T-helper 2 cell (primary cell): ENCODE measurements around the gene SPTBN4.
"Not testable (repeated sequence)": the region's sequence is repeated elsewhere in the genome, so short reads cannot be mapped to it uniquely, and the experiment has no call there.

ENCODE experiments used
- DNase-seq, 5 experiments: peaks; one replicate each; pipeline versions ENCODE4 v3.0.0 to v3.0.0-alpha.2; 2012 to 2022
- total RNA-seq, 2 donors: gene quantifications; one replicate each; lab custom pipeline; 2026; lab: John Stamatoyannopoulos, UW

Gene SPTBN4
- 1.0 to 1.9 reads per million in 2 donors for total RNA-seq

GRCh38 chr19:40466985-40467734 is at the start of gene SPTBN4:
Gene SPTBN4, plus strand, starts transcription at chr19:40467001. Its CDS starts 5,621 bp downstream, at chr19:40472622.
- DNase-seq: no peak

GRCh38 chr19:40417643-40417981 is 49.2 kb upstream of the SPTBN4 start:
- no peak for DNase-seq

GRCh38 chr19:40418040-40418439 is 48.8 kb upstream of the SPTBN4 start:
- DNase-seq: no peak

GRCh38 chr19:40419066-40419612 is 47.7 kb upstream of the SPTBN4 start:
- DNase-seq: no peak

GRCh38 chr19:40419780-40420179 is 47.0 kb upstream of the SPTBN4 start:
- no peak for DNase-seq

- no peak for DNase-seq
Measured at GRCh38 chr19:40420451-40420765, 46.4 kb upstream of the SPTBN4 start.

GRCh38 chr19:40420766-40421765 is 45.7 kb upstream of the SPTBN4 start:
- DNase-seq: peak; percentile 37 to 75 (median 59)

- DNase-seq: no peak
Measured at GRCh38 chr19:40421993-40422747, 44.6 kb upstream of the SPTBN4 start.

- no peak for DNase-seq
Measured at GRCh38 chr19:40422748-40423566, 43.8 kb upstream of the SPTBN4 start.

GRCh38 chr19:40423938-40424337 is 42.9 kb upstream of the SPTBN4 start:
- no peak for DNase-seq

GRCh38 chr19:40424637-40425449 is 42.0 kb upstream of the SPTBN4 start:
- DNase-seq: peak in 1 of 5 experiments; percentile 21

- DNase-seq: peak; percentile 100
Measured at GRCh38 chr19:40425450-40426287, 41.1 kb upstream of the SPTBN4 start, which contains the start of gene SERTAD1. Gene SERTAD1, minus strand, starts transcription at chr19:40425992. Its CDS starts 2,446 bp downstream, at chr19:40423546.

GRCh38 chr19:40428197-40428596 is 38.6 kb upstream of the SPTBN4 start:
- not testable (repeated sequence) for DNase-seq

- not testable (repeated sequence) for DNase-seq
Measured at GRCh38 chr19:40430242-40430641, 36.6 kb upstream of the SPTBN4 start.

GRCh38 chr19:40431698-40432097 is 35.1 kb upstream of the SPTBN4 start:
- no peak for DNase-seq

GRCh38 chr19:40432760-40433159 is 34.0 kb upstream of the SPTBN4 start:
- DNase-seq: not testable (repeated sequence)

GRCh38 chr19:40433391-40434216 is 33.2 kb upstream of the SPTBN4 start:
- DNase-seq: peak; percentile 17 to 68 (median 34)

- no peak for DNase-seq
Measured at GRCh38 chr19:40438284-40438683, 28.5 kb upstream of the SPTBN4 start.
